ENCODE results near the gene AGBL4. TPM values are rescaled to one million over a fixed set of nuclear protein-coding genes. Genes with fewer than 3 reads are reported as not detected.

AGBL4 gene
- total and polyA plus RNA-seq, 9 of the 15 experiments (the other 6 are each of a cell fraction or from before 2014, with no cell fraction given): 0.11 TPM; not detected in 7

- FAIRE-seq (no peak), DNase-seq (ENCODE audit: extremely low read depth in 1 of 4, low spot score in 3 of 4) (no peak), ATAC-seq (no peak)
- Histone ChIP-seq H3K27me3 (ENCODE audit: control insufficient read depth in 2 of 2, insufficient read depth in 2 of 2, low read length in 2 of 2) (no peaks in the 10 kb centered on the region), H2AFZ (ENCODE audit: low read depth, low read length) (no peak overlapping the region), H3K4me3 (no peak overlapping the region), H3K9ac (ENCODE audit: insufficient read depth in 1 of 2, low read depth in 2 of 2, low read length in 2 of 2) (no peak overlapping the region), H3K4me1 (replicated peaks in 1 of 2; ENCODE audit: control insufficient read depth in 2 of 2, insufficient read depth in 2 of 2, low read length in 2 of 2) (no peaks in the 10 kb centered on the region), H3K4me2 (ENCODE audit: insufficient read depth, low read length) (no peak overlapping the region), H3K9me3 (replicated peaks; ENCODE audit: control insufficient read depth, insufficient read depth, low read depth, low read length) (no peaks in the 10 kb centered on the region), H3K79me2 (ENCODE audit: control insufficient read depth, insufficient read depth, low read length) (no peaks in the 10 kb centered on the region), H4K20me1 (replicated peaks; ENCODE audit: control insufficient read depth, insufficient read depth, low read length) (no peaks in the 10 kb centered on the region), H3K27ac (ENCODE audit: extremely low read depth, low read depth, low read length) (no peak overlapping the region), H3K36me3 (ENCODE audit: control insufficient read depth, insufficient read depth, low read length) (no peaks in the 10 kb centered on the region), H3K9me1 (ENCODE audit: control insufficient read depth, insufficient read depth, low read length) (no peaks in the 10 kb centered on the region)
- ChIA-PET CTCF (ENCODE audit: low intra/inter-chr PET ratio) (interaction anchor here (0.6 kb wide), 1 partner anchor 1738 kb away, joined by 3 read pairs; no protein-coding TSS in a partner anchor), POLR2A (no interaction called here)
- BruUV-seq (replicated peaks): no TSS peak
- in situ Hi-C loops (cut with MboI): no loop called here
- TF ChIP-seq PHB2 (IDR thresholded peaks at IDR 0.05; ENCODE audit: low read depth) (no peak), TAF7 (tag; IDR thresholded peaks at IDR 0.05) (no peak), SRSF1 (IDR thresholded peaks at IDR 0.05; ENCODE audit: low read depth, low read length) (no peak), EP400 (IDR thresholded peaks at IDR 0.05) (no peak), ZC3H4 (CRISPR knock-in tag; IDR thresholded peaks at IDR 0.05; ENCODE audit: borderline replicate concordance) (no peak), ZNF197 (CRISPR knock-in tag; IDR thresholded peaks at IDR 0.05; ENCODE audit: low read depth) (no peak), FOXO4 (CRISPR knock-in tag; IDR thresholded peaks at IDR 0.05) (no peak), ZBTB40 (IDR thresholded peaks at IDR 0.05) (no peak), ZBTB40 (CRISPR knock-in tag; IDR thresholded peaks at IDR 0.05) (no peak), BHLHE40 (IDR thresholded peaks at IDR 0.05; ENCODE audit: low read length) (no peak), BRCA1 (IDR thresholded peaks at IDR 0.05) (no peak), BRCA1 (CRISPR knock-in tag; IDR thresholded peaks at IDR 0.05) (no peak), MEIS2 (IDR thresholded peaks at IDR 0.05; ENCODE audit: partially characterized antibody) (no peak)
- intact Hi-C loops (cut with micrococcal nuclease): loop anchor here (10.0 kb wide), 1 partner anchor 288 kb away; no protein-coding TSS in a partner anchor
Measured at GRCh38 chr1:48492392-48492791, 1531.4 kb downstream of the AGBL4 start.
